Lower leg skin (tissue), 3 donors: ENCODE data around the gene APOL4.

ENCODE experiments used
- CTCF ChIP-seq, 3 donors: fragments of 450-650 bp; IDR thresholded peaks; one replicate each; pipeline ENCODE4 v1.5.1; 2016; ENCODE audit warnings: antibody characterized with exemption in 3 of 3, mild to moderate bottlenecking in 3 of 3, moderate library complexity in 2 of 3
- POLR2A ChIP-seq, 2 donors: fragments of 450-650 bp; IDR thresholded peaks; one replicate each; pipeline ENCODE4 v1.6.1; 2016 to 2017; ENCODE audit warnings: antibody characterized with exemption in 2 of 2, mild to moderate bottlenecking in 1 of 2, moderate library complexity in 1 of 2

GRCh38 chr22:36238373-36239149 is 37.0 kb upstream of the APOL4 start:
- TF ChIP-seq CTCF (IDR thresholded peaks at IDR 0.05) (no peak), POLR2A (IDR thresholded peaks at IDR 0.05) (no peak)
